HG03139 (cell line): ENCODE measurements around the gene SPRR4.

Source experiments
- ATAC-seq: cut with Tn5 transposase; IDR thresholded peaks from one replicate; pipeline ENCODE4 v1.9.1; 2021; ENCODE audit not compliant: unreplicated experiment

SPRR4 gene

GRCh38 chr1:152965853-152966252, 4.6 kb upstream of the SPRR4 start:
- ATAC-seq, result no peak

DNA sequence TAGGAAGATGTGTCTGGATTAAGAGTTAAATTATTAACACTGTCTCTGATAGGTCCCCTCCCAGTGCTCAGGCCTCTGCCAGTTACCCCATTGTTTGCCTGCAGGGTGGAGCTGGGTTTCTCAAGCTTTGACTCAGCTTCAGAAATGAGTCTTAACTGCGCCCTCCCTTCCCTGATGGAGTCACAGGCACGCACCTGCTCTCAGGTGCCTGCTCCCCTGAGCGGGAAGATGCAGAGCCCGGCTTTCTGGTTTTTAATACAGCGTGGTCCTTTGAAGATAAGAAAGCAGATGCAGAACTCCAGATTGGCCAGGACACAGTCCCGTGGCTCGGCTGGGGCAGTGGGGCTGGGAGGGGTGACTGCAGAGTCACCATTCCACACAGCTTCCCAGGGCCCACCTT, 3.2 kb upstream of the SPRR4 start:
- ATAC-seq, result no peak

- ATAC-seq, result peak; percentile 70
Observed at GRCh38 chr1:152968248-152968647, 2.2 kb upstream of the SPRR4 start.

GRCh38 chr1:152969036-152969435, 1.4 kb upstream of the SPRR4 start:
- ATAC-seq, result no peak

- no peak for ATAC-seq
Observed at GRCh38 chr1:152972196-152972886, 1.9 kb downstream of the SPRR4 start.

GRCh38 chr1:152976688-152977087, 6.2 kb downstream of the SPRR4 start:
- ATAC-seq, result no peak

- no peak for ATAC-seq
Observed at GRCh38 chr1:152977614-152978013, 7.2 kb downstream of the SPRR4 start.

GRCh38 chr1:152980676-152981075, 10.2 kb downstream of the SPRR4 start:
- ATAC-seq, result no peak

GRCh38 chr1:152981146-152981871, 10.9 kb downstream of the SPRR4 start:
- ATAC-seq, result no peak

DNA sequence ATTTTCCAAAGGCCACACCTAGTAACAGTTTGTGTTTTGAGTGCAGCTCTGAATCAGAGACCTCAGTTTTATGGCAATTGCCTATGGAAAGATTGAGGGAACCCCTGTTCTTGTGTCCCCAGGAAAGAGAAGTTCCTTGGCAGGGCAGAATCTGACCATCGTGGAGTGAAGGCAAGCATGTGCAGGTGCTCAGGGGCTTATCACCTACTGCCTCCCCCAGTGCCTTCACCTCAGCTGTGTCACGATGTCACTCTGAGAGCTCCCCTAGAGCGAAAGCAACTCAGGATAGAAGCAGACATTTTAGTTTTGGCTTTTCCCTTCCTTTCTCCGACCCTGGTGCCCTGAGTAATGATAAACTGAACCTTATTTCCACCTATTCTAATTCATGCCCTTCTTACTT, 11.6 kb downstream of the SPRR4 start:
- no peak for ATAC-seq

DNA sequence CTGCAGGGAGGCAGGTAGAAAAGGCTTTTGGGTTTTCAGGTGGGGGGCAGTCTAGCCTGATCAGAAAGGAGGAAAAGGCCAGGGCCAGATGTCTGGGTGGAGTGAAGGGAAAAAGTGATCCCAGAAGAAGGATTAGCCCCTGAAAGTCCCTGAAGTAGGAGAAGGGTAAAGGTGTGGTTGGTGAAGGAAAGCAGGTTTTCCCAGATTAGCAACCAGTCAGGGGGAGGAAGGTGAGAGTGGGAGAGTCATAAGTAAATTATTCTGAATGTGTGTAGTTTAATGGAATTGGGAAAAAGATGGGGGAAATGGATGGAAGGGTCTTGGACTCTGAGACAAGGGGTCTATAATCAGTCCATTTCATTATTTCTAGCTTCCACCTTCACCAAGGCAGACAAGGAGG, 12.8 kb downstream of the SPRR4 start:
- ATAC-seq, result no peak

- ATAC-seq, result no peak
Observed at GRCh38 chr1:152983743-152984142, 13.3 kb downstream of the SPRR4 start, which contains the start of gene SPRR1A. Gene SPRR1A (plus strand): TSS chr1:152984081. CDS start chr1:152985231, 1,150 bp downstream.

GRCh38 chr1:152986578-152986977, 16.1 kb downstream of the SPRR4 start:
- ATAC-seq, result no peak

GRCh38 chr1:152993186-152993585, 22.7 kb downstream of the SPRR4 start:
- no peak for ATAC-seq

DNA sequence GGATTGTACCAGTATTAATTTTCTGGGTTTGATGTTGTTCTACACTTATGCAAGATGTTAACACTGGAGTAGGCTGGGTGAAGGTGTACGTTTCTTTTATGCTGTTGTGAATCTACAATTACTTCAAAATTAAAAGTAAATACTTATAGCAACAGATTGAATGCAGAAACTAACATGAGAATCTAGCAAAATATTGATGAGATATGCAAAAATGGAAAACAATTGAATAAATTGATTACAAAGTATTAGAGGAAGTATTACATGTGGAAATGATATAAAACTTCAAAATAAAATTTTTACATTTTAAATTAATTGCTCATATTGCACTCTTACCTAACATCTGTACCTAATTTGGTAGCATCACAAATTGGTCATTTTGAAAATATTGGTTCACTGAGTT, 25.4 kb downstream of the SPRR4 start:
- ATAC-seq, result no peak

DNA sequence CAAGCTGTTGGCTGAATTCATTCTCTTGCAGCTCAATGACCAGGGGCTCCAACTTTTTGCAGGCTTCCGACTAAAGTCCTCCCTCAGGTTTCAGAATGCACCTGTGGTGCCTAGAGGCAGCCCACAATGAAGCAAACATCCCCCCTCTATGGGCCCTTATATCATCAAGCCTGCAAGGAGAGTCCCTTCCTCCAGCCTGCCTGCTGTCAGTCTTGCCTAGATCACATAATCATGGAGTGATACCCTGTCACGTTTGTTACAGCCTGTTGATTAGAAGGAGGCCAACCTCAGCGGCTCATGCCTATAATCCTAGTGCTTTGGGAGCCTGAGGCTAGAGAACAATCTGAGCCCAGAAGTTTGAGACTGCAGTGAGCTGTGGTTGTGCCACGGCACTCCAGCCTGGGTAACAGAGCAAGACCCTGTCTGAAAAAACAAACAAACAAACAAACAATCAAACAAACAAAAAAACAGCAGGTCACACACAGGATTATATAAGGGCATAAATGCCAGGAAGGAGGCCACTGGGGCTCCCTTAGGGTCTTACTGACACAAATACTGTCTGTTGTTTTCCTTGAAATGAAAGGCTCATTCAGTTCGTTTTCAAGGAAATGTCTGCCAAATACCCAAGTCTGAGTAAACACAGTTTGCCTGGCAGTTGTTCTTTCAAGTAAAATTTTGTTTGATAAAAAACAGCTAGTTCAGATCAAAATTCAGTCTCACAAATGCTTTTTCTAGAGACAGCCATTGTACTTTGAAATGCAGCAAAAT, 26.4 kb downstream of the SPRR4 start:
- ATAC-seq, result no peak

- no peak for ATAC-seq
Observed at GRCh38 chr1:152997901-152998300, 27.5 kb downstream of the SPRR4 start.

DNA sequence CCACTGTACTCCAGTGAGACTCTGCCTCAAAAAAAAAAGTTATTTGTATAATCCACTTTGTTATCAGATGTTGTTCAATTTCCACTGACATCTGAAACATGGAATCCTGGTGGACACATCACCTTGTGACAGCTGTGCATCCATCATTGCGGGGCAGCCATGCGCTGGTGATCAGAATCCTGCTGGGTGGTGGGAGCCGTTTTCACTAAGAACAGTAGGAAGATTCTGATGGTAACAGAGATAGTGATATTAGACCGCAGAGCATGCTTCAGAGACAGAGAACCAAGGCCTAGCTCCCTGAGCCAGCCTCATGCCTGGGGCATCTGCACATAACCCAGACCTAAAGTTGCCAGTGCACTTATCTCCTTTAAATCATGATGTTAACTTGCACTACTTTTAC, 28.0 kb downstream of the SPRR4 start:
- no peak for ATAC-seq

DNA sequence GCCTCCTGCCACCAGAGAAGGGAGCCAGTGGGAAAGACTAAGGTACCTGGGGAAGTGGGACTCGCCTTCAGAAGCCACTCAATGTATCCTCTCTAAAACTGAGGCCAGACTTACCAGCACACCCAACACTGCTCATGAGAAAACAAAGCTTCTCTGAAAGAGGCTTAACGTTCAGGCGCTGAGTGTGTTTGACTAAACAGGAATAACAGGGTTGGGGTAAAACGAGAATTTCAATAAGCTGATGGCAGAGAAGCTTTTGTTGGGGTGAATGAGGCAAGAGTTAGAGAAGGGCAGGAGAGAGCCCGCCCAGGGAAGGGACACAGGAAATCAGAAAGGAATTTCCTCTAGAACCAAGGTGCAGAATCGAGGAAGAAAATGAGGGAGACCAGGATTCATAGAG, 29.4 kb downstream of the SPRR4 start:
- no peak for ATAC-seq

DNA sequence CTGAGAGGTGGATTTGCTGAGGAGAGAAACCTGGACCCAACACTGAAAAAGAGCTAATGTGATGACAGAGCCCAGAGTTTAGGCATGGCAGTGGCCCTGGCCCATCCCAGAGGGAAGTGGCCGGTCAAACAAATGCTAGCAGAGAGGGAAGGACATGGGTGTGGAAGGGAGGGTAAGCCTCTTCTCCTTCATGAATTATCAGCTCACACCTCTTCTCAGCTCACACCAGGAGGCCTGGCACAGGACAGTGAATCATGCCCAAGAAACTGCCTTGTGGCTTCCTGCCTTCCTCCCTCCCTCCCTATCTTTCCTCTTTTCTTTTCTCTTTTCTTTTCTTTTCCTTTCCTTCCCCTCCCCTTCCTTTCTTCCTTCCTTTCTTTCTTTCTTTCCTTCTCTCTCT, 29.8 kb downstream of the SPRR4 start:
- ATAC-seq, result no peak

- no peak for ATAC-seq
Observed at GRCh38 chr1:153001382-153001781, 30.9 kb downstream of the SPRR4 start, which contains the start of gene SPRR3. Gene SPRR3 (plus strand): TSS chr1:153001749. CDS start chr1:153003021, 1,272 bp downstream.
